ENCODE results near the gene TLR6.

- TF ChIP-seq EZH2 (IDR thresholded peaks at IDR 0.05; ENCODE audit: insufficient read depth, poor library complexity, severe bottlenecking): no peak
- no peak for TF ChIP-seq EZH2phosphoT487 (IDR thresholded peaks at IDR 0.05; ENCODE audit: insufficient read depth, low read depth)
These were observed 27.4 kb downstream of the TLR6 start for GRCh38 chr4:38829237-38829636.

Measured in GM23248 (cell line).